Limb (tissue), 2 donors: ENCODE measurements around the gene AUTS2.

Source experiments
- DNase-seq, 2 donors: peaks; one replicate each; pipeline ENCODE4 v3.0.0-alpha.2; 2016; ENCODE audit errors: extremely low spot score in 2 of 2

The AUTS2 gene

DNA sequence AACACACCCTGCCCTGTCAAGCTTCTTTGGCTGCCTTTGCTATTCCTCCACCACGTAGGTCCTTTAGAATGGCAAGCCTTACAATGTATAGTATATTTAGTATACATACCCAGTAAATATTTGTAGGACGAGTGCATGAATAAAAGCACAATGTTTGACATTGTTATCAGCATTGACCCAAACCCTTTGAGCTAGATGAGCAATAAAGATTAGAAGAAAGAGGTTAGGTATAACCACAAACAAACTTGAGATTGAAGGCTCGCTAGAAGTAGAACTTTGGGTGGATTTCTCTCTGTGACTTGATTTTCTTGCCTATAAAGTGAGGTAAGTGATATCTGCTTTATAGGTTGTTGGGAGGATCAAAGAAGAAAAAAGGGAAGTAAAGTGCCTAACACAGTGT, 972.7 kb downstream of the AUTS2 start:
- no peak for DNase-seq

DNA sequence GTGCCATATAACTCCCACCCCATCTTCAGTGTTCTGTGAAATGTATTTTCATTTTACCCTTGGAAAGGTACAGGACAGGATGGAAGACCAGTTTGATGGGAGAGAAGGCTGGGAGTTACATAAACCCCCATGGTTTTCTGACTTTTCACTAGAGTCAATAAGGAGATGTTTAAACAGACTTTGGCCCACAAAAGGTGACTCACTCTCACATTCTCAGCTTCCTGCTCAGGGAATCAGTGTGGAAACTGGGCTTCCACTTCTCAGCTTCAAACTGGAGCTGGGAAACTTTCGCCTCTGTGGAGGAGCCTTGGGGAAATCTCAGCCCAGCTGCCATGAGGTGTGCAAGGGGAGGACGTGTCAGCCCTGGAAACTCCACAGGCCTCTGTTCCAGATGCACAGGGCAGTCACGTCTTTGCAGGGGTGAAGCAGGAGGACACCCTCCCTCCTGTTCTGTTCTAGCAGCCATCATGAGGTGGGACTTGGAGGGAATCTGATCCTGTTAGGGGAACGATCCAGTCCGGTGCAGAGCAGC, 973.2 kb downstream of the AUTS2 start:
- peak in 1 of 2 donors; percentile 50 for DNase-seq

DNA sequence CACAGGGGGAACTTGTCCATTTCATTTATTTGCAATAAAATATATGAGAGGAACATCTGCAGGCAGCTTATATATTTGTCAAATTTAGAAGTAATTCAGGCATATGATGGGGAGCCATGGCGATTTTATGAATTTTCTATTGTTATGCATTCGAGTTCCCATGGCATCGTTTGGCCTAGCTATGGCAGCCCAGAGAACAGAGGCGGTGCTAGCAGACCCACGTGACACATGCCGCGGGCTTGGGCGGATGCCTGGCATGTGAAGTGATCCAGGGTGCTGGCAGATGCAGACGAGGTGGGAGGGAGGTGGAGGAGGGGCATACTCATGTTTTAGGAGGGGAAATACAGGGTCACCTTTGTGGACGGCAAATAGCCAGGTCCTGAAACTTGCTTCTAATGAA, 973.7 kb downstream of the AUTS2 start:
- DNase-seq = peak; percentile 73 to 75

DNA sequence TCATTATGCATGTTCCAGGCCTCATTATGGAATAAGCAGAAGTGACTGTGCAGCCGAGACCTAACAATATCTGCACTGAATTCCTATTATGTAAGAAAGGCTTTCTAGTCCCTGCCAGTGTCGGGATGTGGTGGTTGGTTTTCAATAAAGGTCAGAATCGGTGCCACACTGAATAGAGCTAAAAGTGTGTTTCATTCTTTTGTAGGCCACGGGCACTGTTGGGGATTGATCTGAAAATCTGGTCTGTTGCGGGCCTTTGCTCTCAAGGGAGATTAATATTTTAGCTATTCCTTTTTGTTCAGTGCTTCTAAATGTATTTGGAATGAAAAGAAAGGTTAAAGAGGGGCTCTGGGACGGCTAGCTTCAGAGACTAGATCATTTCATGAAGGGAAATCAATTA, 974.3 kb downstream of the AUTS2 start:
- DNase-seq = no peak

- no peak for DNase-seq
These were observed 974.9 kb downstream of the AUTS2 start for GRCh38 chr7:70573071-70573661.

- DNase-seq = no peak
These were observed 975.4 kb downstream of the AUTS2 start for GRCh38 chr7:70573696-70574095.

DNA sequence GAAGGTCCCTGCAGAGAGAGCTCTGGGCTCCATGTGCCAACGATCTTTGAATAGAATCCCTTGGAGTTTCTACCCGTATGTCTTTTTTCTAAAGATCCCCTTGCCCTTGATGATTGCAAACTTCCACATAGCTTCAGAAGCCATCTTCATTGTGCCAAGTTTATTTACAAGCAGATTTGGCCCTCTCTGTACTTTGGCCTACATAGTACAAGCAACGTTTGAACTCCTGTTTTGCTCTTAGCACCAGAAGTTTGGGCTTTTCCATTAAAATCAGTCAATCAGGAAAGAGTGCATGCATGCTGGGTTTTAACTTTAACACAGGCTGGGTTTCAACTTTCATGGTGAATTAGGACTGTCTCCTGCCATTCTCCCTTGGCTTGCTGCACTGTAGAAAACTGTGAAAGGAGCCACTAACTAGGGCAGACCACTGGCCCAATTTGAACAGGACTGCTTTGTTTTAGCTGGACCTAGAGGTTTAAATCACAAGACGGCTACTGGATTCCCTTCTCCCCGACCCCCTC, 976.1 kb downstream of the AUTS2 start:
- DNase-seq = no peak

GRCh38 chr7:70574970-70575799, 976.9 kb downstream of the AUTS2 start:
- no peak for DNase-seq

GRCh38 chr7:70577078-70577477, 978.8 kb downstream of the AUTS2 start:
- DNase-seq = no peak

DNA sequence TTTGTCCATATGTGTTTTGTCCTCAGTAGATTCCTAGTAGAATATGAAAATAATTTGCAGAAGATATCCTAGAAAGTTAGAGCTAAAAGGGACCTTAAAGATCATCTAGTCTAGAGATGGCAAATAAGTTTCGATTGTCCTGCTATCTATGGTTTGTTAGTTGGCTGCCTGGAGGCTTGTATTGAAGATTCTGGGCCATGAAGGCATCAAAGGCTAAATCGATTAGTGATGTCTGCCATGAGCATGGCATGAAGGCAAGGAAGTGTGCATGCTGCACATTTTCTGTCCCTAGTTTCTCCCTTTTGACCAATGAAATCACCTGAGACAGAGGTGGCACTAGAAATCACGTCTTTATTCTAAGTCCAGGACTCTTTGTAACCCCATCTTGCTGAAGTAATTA, 979.9 kb downstream of the AUTS2 start:
- no peak for DNase-seq

DNA sequence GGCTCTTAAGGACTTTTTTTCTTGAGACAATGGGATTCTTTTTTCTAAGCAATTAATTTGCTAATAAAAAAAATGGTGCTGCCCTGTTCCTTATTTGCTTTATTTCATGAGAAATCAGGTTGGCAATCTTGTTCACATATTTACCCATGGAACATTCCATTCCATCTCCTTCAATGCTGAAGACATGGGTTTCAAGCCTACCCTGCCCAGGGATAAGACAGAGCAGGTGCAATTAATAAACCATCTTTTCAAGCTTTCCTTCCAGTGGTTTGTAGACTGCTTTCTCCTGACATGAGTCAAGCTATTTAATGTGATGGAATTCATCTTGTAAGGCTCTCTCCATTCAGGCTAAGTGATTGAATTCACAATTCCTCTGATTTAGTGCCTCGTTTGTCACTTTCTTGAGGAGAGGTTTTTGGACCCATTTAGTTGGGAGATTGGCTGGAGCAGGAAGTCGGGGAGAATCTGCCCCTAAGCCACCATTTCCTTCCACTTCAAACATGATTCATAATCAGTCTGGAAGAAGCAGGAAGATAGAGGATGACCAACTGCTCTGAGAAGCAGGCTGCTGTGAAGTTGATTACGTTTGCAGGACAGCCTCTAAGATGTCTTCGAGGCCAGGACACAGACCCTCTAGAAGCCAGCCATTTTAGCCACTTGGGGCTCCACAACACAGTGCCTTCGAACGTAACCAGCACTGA, 981.3 kb downstream of the AUTS2 start:
- no peak for DNase-seq

DNA sequence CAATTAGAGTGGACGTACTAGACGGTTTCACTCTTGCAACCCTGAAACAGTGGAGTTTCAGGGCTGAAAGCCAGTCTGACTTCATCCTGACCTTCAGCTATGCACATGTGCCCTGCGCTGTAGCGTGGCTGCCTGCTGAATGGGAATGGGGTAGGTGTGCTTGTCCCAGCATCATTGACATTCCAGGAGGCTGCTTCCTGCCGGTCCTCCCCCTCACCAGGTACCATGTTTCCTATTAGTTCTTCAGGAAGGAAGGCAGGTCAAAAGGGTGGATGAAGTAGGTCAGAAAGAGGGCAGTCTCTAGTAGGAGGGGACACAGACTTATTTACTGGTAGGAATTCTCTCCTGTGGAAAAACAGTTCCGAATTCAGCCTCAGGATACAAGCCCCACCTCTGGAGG, 981.9 kb downstream of the AUTS2 start:
- DNase-seq = no peak

DNA sequence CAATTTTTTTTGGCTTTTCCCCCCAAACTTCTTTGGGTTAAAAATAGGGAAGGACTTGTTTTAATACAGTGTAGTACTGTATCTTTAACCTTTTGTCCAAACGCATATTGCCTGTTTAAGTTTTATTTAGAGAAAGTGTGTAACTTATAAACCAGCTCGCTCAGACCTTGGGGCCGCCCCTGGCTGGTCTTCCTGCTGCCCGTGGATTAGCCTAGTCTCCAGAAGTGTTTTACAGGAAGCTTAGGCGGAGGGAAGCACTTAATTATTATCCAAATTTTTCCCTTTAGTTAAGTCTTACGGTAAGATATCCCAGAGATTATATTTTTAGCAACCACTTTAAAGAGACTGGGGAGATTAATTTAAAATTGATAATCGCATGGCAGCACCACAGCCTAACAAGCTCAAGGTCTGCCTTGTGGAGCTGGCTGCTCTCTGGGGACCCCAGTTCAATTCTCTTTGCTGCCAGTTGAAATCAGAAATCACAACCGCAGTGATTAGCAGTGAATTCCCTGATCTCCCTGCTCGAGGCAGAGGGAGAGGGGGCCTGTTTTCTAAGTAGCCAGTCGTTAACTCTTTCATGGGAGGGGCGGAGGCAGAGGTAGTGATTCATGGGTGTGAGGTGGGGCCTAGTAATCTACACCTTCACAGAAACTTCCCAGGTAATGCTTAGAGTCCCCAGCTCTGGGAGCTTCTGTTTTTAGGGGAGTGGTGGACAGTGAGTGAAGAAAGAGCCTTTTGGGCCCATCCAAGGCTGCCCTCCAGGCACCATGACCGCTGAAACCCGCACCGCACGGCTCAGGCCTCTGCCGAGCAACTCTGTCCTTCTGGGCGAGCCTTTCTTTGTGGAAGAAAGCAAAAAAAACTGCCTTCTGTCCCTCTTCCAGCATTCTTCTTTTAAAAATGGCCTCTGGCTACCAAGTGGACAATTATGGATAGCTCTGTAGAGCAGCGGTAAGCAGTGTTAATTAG, 984.9 kb downstream of the AUTS2 start:
- peak in 1 of 2 donors; percentile 35 for DNase-seq

DNA sequence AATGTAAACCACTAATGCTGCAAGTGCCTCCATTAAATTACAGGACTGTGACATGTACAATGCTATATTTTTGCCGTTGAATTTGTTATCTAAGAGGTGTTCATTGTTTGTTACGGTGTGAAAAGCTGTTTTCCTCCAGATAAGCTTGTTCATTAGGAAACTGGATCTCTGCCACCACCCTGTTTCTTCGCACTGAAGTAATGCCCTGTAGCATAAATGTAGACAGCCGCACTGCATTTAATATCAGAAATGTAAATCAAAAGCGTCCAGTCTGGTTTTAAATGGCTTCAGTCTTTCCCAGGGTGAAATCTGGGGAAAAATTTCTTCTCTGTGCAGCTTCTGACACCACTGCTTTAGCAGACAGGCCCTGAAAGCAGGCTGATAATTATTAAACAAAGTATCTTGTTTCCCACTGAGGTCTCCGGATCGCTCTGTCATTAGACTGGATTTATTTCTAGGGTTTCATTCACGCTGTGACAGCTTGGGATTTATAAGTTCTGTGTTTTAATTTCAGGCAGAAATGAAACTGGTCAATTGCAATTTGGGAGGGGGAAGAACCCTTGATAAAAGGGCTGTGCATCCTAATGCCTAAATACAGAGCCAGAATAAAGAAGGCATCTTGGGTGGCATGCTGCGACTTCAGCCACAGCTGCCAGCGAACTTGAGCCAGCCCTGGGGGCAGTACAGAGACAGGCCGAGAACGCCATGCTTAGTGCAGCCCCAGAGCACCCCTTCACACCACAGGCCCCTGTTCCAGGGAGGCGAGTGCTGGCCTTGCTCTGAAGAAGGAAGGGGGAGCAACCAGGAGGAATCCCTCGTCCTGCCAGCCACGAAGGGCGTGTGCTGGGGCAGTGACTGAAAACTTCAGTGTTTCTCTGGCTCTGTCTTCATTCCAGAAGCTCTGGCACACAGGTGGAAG, 985.9 kb downstream of the AUTS2 start:
- DNase-seq = peak in 1 of 2 donors; percentile 21

DNA sequence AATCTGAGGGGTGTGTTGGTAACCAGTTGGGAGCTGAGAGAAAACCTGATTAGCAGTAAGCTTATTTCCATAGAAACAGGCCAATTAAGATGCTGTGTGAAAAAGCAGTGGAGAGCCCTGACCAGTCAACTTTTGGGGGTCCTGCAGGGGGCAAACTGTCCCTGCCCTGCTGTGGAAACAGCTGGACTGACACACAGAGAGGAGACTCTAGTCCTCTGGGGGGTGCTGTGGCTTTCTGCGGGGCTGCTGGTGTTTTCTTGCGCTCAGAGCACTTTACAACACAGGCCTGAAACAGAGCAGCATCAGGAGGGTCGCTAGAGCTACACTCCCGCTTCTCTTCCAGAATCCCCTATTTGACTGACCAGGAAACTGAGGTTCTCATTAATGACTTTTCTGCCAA, 986.8 kb downstream of the AUTS2 start:
- no peak for DNase-seq

DNA sequence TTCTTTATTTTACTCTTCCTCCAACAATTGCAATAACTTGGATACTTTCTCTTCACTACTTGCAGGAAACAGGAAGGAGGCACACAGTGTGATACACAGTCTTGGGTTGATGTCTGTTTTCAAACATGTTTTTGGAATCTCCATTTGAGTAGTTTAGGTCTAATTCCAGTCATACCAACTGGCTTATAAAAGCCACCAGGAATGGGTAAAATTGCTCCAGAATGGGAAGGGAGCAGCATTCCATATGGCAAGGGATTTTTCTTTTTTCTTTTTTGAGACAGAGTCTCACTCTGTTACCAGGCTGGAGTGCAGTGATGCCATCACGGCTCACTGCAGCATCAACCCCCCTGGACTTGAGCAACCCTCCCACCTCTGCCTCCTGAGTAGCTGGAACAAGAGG, 988.5 kb downstream of the AUTS2 start:
- no peak for DNase-seq

DNA sequence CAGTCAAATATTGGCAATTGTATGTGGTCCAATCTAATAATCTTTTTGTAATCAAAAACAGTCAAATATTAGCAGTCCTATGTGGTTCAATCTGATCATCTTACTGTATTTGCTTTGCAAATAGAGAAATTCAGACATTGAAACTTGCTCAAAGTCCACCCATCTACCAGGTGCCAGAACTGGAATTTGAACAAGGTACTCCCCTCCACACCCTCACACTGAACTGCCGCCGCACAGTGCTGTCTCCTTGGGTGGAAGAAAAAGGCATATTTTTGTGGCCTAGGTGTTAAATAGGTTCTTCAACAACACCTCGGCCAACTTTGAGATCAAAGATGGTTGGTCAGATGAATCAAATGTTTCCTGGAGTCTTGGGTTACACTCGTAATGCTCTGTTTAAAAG, 989.5 kb downstream of the AUTS2 start:
- DNase-seq = no peak

DNA sequence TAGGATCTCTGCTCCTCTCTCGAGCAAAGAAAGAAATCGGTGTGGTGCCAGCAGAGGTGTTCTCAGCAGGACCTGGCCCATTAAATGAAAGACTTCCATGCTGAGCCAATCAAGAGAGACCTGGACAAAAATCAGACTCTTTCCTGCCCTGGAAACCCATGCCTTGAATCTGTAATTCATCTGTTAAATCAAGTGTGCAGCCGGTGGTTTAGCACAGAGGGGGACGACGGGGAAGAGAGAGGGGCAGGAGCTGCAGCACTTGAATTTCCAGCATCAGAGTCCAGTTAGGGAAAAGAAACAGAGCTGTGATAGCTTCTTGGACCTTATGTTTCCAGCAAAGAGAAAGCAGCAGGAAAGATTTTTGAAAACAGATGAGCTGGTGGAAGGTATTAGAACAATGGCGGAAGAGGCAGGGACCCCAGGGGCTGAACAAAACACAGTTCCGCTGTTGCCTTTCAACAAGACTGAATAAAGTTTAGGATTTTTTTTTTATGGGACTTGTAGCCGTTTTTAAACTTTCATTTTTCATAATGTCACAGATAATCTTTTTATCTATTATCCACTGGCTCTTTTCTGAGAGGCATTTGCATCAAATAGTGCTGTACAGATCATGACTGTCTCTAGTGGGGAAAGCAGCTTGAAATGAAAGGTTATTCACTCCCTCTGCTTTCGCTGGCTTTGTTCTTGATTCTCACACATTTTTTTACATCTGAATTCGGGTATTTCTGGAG, 990.1 kb downstream of the AUTS2 start:
- DNase-seq = no peak

GRCh38 chr7:70589010-70589409, 990.7 kb downstream of the AUTS2 start:
- DNase-seq = no peak
